GM12878 (cell line): Measurements from ENCODE around the gene CNTN2. TPM values are rescaled to one million over a fixed set of nuclear protein-coding genes. Genes with fewer than 3 reads are reported as not detected.
A peak's percentile ranks its signal among the peaks of the same experiment; 100 is the strongest.

Experiments used
- ATAC-seq: fragments of 200-7000 bp; cut with Tn5 transposase; 3 replicates; pipeline ENCODE4 v1.9.1; 2020; ENCODE audit warnings: mild to moderate bottlenecking, moderate library complexity
- BruUV-seq: library from RNA; stranded (reverse); fragments of 400-500 nt; replicated peaks from 2 replicates; lab custom pipeline; 2021; lab: Mats Ljungman, UMichigan
- CTCF ChIA-PET: fragments of 300-600 bp; sonication (Branson Sonifier 250); formaldehyde crosslinking; extraction: SDS; loops from one replicate; lab custom pipeline; 2021; ENCODE audit warnings: inconsistent platforms; lab: Yijun Ruan, JAX
- POLR2A ChIA-PET: fragments of 350-600 bp; formaldehyde crosslinking; extraction: SDS; loops from one replicate; lab custom pipeline; 2021; ENCODE audit warnings: inconsistent platforms; lab: Charles Lee
- RAD21 ChIA-PET: fragments of 300-600 bp; sonication (Branson Sonifier 250); formaldehyde crosslinking; loops from one replicate; lab custom pipeline; 2023; ENCODE audit warnings: antibody characterized with exemption; ENCODE audit not compliant: unreplicated experiment; lab: Charles Lee
- SMC1A ChIA-PET: fragments of 300-600 bp; sonication (Branson Sonifier 250); formaldehyde crosslinking; loops from one replicate; lab custom pipeline; 2023; ENCODE audit not compliant: unreplicated experiment, uncharacterized antibody; lab: Charles Lee
- DNase-seq: peaks from one replicate; pipeline ENCODE4 v3.0.0-alpha.2; 2011; ENCODE audit warnings: low read depth, low spot score
- FAIRE-seq: peaks from 3 replicates; lab custom pipeline; 2011; peaks lifted over from hg19 to GRCh38; lab: Jason Lieb, UNC
- H2AFZ ChIP-seq: 2 replicates; pipeline ENCODE4 v1.6.0; 2011; ENCODE audit warnings: low read depth, low read length, control low read depth; ENCODE audit not compliant: control insufficient read depth
- H3K27ac ChIP-seq: 2 replicates; pipeline ENCODE4 v1.5.1; 2011; ENCODE audit warnings: control low read depth; ENCODE audit not compliant: control insufficient read depth, insufficient read depth
- H3K27me3 ChIP-seq, 2 experiments: replicated peaks in 1 of 2; 2 replicates each; pipeline versions ENCODE4 v1.6.0 to v1.6.1; 2011; ENCODE audit warnings: low read length in 1 of 2; ENCODE audit not compliant: control insufficient read depth in 2 of 2, insufficient read depth in 2 of 2
- H3K36me3 ChIP-seq, 2 experiments: 2 replicates each; pipeline ENCODE4 v1.5.1; 2011; ENCODE audit warnings: low read length in 1 of 2; ENCODE audit not compliant: control insufficient read depth in 2 of 2, insufficient read depth in 2 of 2
- H3K4me1 ChIP-seq: 2 replicates; pipeline ENCODE4 v1.6.1; 2011; ENCODE audit warnings: mild to moderate bottlenecking, low read length, moderate library complexity, mixed read lengths; ENCODE audit not compliant: control insufficient read depth, insufficient read depth
- H3K4me2 ChIP-seq: 2 replicates; pipeline ENCODE4 v1.6.0; 2011; ENCODE audit warnings: control low read depth; ENCODE audit not compliant: control insufficient read depth, insufficient read depth
- H3K4me3 ChIP-seq: fragments of 200-600 bp; sonication (generic); 2 replicates; pipeline ENCODE4 v1.5.1; 2016
- H3K79me2 ChIP-seq: 2 replicates; pipeline ENCODE4 v1.6.0; 2011; ENCODE audit warnings: low read length; ENCODE audit not compliant: control insufficient read depth, insufficient read depth
- H3K9ac ChIP-seq: 2 replicates; pipeline ENCODE4 v1.8.0; 2011; ENCODE audit warnings: low read length, control low read depth, mixed read lengths; ENCODE audit not compliant: control insufficient read depth, insufficient read depth
- H3K9me3 ChIP-seq: replicated peaks from 3 replicates; pipeline ENCODE4 v1.5.1; 2011; ENCODE audit warnings: mild to moderate bottlenecking, low read length; ENCODE audit not compliant: control insufficient read depth, insufficient read depth
- H4K20me1 ChIP-seq: 2 replicates; pipeline ENCODE4 v1.6.0; 2011; ENCODE audit not compliant: control insufficient read depth, insufficient read depth
- ATF7 ChIP-seq: fragments of 450-650 bp; IDR thresholded peaks from 2 replicates; pipeline ENCODE4 v1.6.1; 2016; ENCODE audit warnings: low read depth, mild to moderate bottlenecking
- BCL11A ChIP-seq: IDR thresholded peaks from 2 replicates; pipeline ENCODE4 v1.6.1; 2011; ENCODE audit warnings: low read depth, low read length
- CBFB ChIP-seq: IDR thresholded peaks from 2 replicates; pipeline ENCODE4 v1.6.1; 2016; ENCODE audit warnings: antibody characterized with exemption, low read depth
- CBX3 ChIP-seq: fragments of 200-600 bp; sonication (generic); IDR thresholded peaks from 2 replicates; pipeline ENCODE4 v1.6.1; 2016; ENCODE audit warnings: low read depth, borderline replicate concordance
- CHD2 ChIP-seq: IDR thresholded peaks from 2 replicates; pipeline ENCODE4 v1.6.1; 2011; ENCODE audit warnings: low read depth, low read length, improper control_type of control experiment, borderline replicate concordance
- DPF2 ChIP-seq: fragments of 450-650 bp; IDR thresholded peaks from 2 replicates; pipeline ENCODE4 v1.6.1; 2017; ENCODE audit warnings: mild to moderate bottlenecking
- EED ChIP-seq: sonication (generic); IDR thresholded peaks from 2 replicates; pipeline ENCODE4 v1.6.1; 2016; ENCODE audit warnings: antibody characterized with exemption, low read depth
- FOS ChIP-seq: IDR thresholded peaks from 3 replicates; pipeline ENCODE4 v1.6.1; 2011; ENCODE audit warnings: borderline replicate concordance; ENCODE audit not compliant: insufficient read length; ENCODE audit errors: extremely low read depth
- NFXL1 ChIP-seq: fragments of 450-650 bp; IDR thresholded peaks from 2 replicates; pipeline ENCODE4 v1.6.1; 2017; ENCODE audit warnings: antibody characterized with exemption, mild to moderate bottlenecking, borderline replicate concordance
- NR2C1 ChIP-seq: fragments of 450-650 bp; IDR thresholded peaks from 2 replicates; pipeline ENCODE4 v1.6.1; 2017; ENCODE audit warnings: antibody characterized with exemption, mild to moderate bottlenecking, moderate library complexity
- PKNOX1 ChIP-seq: fragments of 450-650 bp; IDR thresholded peaks from 2 replicates; pipeline ENCODE4 v1.6.1; 2016; ENCODE audit warnings: mild to moderate bottlenecking
- RCOR1 ChIP-seq: conservative IDR thresholded peaks from 2 replicates; pipeline ENCODE4 v1.6.1; 2012; ENCODE audit warnings: low read depth, low read length, improper control_type of control experiment
- SKIL ChIP-seq: fragments of 450-650 bp; IDR thresholded peaks from 2 replicates; pipeline ENCODE4 v1.6.1; 2017; ENCODE audit warnings: mild to moderate bottlenecking, low read depth, inconsistent platforms; ENCODE audit not compliant: poor library complexity, severe bottlenecking
- SPI1 ChIP-seq: IDR thresholded peaks from 2 replicates; pipeline ENCODE4 v1.6.1; 2011; ENCODE audit warnings: low read depth, mild to moderate bottlenecking, low read length, moderate library complexity, borderline replicate concordance; ENCODE audit not compliant: insufficient read depth
- SUPT20H ChIP-seq: IDR thresholded peaks from 2 replicates; pipeline ENCODE4 v1.6.1; 2011; ENCODE audit warnings: low read depth, mild to moderate bottlenecking, low read length, moderate library complexity, borderline replicate concordance; ENCODE audit not compliant: control insufficient read depth
- USF2 ChIP-seq: IDR thresholded peaks from 2 replicates; pipeline ENCODE4 v1.6.1; 2011; ENCODE audit warnings: low read depth, low read length, improper control_type of control experiment, borderline replicate concordance
- ZBTB33 ChIP-seq: fragments of 450-650 bp; IDR thresholded peaks from 2 replicates; pipeline ENCODE4 v1.6.1; 2017; ENCODE audit warnings: mild to moderate bottlenecking
- ZNF384 ChIP-seq: IDR thresholded peaks from 2 replicates; pipeline ENCODE4 v1.6.1; 2012; ENCODE audit warnings: low read depth, mild to moderate bottlenecking, low read length, improper control_type of control experiment, borderline replicate concordance
- ZNF622 ChIP-seq: fragments of 450-650 bp; IDR thresholded peaks from 2 replicates; pipeline ENCODE4 v1.6.1; 2017; ENCODE audit warnings: mild to moderate bottlenecking, inconsistent platforms
- WGBS: methylation state at CpG from one replicate; pipeline ENCODE4 v1.1.6; 2016; ENCODE audit warnings: low lambda C conversion rate; ENCODE audit not compliant: insufficient replicate concordance, insufficient coverage; ENCODE audit errors: missing lambda C conversion rate; 5-methylcytosine and 5-hydroxymethylcytosine counted together
- in situ Hi-C: fragments of 300-500 bp; cut with MboI; formaldehyde crosslinking; loops from 9 replicates; pipeline ENCODE4 v1.14.3; 2018; ENCODE audit warnings: mixed read lengths
- intact Hi-C: fragments of 100-400 bp; cut with micrococcal nuclease; formaldehyde crosslinking; loops from one replicate; pipeline ENCODE4 v1.14.2; 2022; ENCODE audit not compliant: unreplicated experiment
- polyA plus RNA-seq, 11 experiments: library from polyadenylated mRNA; depleted of rRNA in 4 of 11; unstranded in 6 of 11; stranded (reverse) in 5 of 11; fragments of >200 nt; fragmentation: Nextera tagmentation in 4 of 11; fragmentation: Illumina TruSeq in 1 of 11; extraction: Ambion mirVana in 4 of 11; extraction: Trizol in 1 of 11; gene quantifications; 1 replicate in 1 of 11; 2 replicates in 10 of 11; pipeline versions ENCODE4 v1.2.1 to v1.2.3, GENCODE V29; 2011 to 2016; ENCODE audit warnings: inconsistent platforms in 2 of 11, missing spikeins in 2 of 11, low read depth in 1 of 11
- total RNA-seq, 4 experiments: library from RNA; depleted of rRNA in 3 of 4; stranded (reverse); fragments of >200 nt in 3 of 4; fragmentation: Illumina TruSeq in 1 of 4; extraction: Trizol in 1 of 4; gene quantifications; 2 replicates each; pipeline versions ENCODE4 v1.2.1 to v1.2.3, GENCODE V29; 2013 to 2021

The CNTN2 gene
- total and polyA plus RNA-seq, 10 of the 15 experiments (the other 5 are each of a cell fraction or from before 2014, with no cell fraction given) = 0.03 TPM; not detected in 9

GRCh38 chr1:205124726-205125125 is 81.7 kb downstream of the CNTN2 start:
- Histone ChIP-seq H3K27ac (no peak overlapping the region), H3K4me1 (no peaks in the 10 kb centered on the region; the same call in 1 of the 2 replicates), H4K20me1 (no peaks in the 10 kb centered on the region), H3K9ac (no peak overlapping the region; the same call in 1 of the 2 replicates), H3K27me3 (no peaks in the 10 kb centered on the region), H3K9me3 (no peaks in the 10 kb centered on the region), H3K4me3 (no peak overlapping the region), H3K36me3 (no peaks in the 10 kb centered on the region), H3K79me2 (peaks cover 21% of the 10 kb centered on the region), H3K4me2 (peak overlapping the region; percentile 44), H2AFZ (peak overlapping the region; percentile 35)
- ChIA-PET SMC1A (interaction anchor here (1.0 kb wide), 1 partner anchor 22 kb away, joined by 3 read pairs; no protein-coding TSS in a partner anchor), RAD21 (interaction anchor here (1.0 to 2.1 kb wide), 2 partner anchors 17 to 113 kb away, joined by 3 to 6 read pairs; no protein-coding TSS in a partner anchor), CTCF (interaction anchor here (1.3 to 11.3 kb wide), 4 partner anchors 15 to 131 kb away, joined by 3 to 88 read pairs (median 4); no protein-coding TSS in a partner anchor), POLR2A (interaction anchor here (0.7 to 1.0 kb wide), 2 partner anchors 17 to 1012 kb away, joined by 5 to 8 read pairs; no protein-coding TSS in a partner anchor)
- intact Hi-C loops = loop anchor here (5.0 kb wide), 1 partner anchor 88 kb away; the partner anchor contains the start of gene DSTYK
- DNase-seq (no peak), FAIRE-seq (no peak), ATAC-seq (peak; percentile 38)
- in situ Hi-C loops = no loop called here
- BruUV-seq = no TSS peak
- WGBS = 7% methylated on average over 7 of the region's 7 CpGs
- TF ChIP-seq ZNF622 = no peak
- no peak for TF ChIP-seq CBFB
- no peak for TF ChIP-seq FOS
- TF ChIP-seq NFXL1 = no peak
- TF ChIP-seq NR2C1 = no peak
- no peak for TF ChIP-seq SUPT20H
- TF ChIP-seq SPI1 = peak; percentile 93
- TF ChIP-seq EED = no peak
- TF ChIP-seq USF2 = no peak
- peak; percentile 87 for TF ChIP-seq ZNF384
- peak; percentile 21; the same call in 1 of the 2 replicates for TF ChIP-seq PKNOX1
- peak; percentile 45; the same call in 1 of the 2 replicates for TF ChIP-seq ATF7
- peak; percentile 42 for TF ChIP-seq SKIL
- no peak for TF ChIP-seq ZBTB33
- TF ChIP-seq RCOR1 = 0 out of 2 replicates have a peak, but pooled peaks have one; percentile 34
- TF ChIP-seq CHD2 = no peak
- TF ChIP-seq CBX3 = no peak
- 0 out of 2 replicates have a peak, but pooled peaks have one; percentile 36 for TF ChIP-seq DPF2
- no peak for TF ChIP-seq BCL11A
